ENCODE measurements around the gene GMPR.

- no peak for TF ChIP-seq CTCF (IDR thresholded peaks at IDR 0.05; ENCODE audit: insufficient read depth, low read length, poor library complexity, severe bottlenecking)
- no peak for TF ChIP-seq EZH2phosphoT487 (conservative IDR thresholded peaks at IDR 0.05; ENCODE audit: low read length)
These were observed 90.8 kb downstream of the GMPR start for GRCh38 chr6:16329233-16329632.

Measured in SU-DHL-6 (cell line).